Measurements from ENCODE around the gene TMEM169. TPM values are rescaled to one million over a fixed set of nuclear protein-coding genes. Genes with fewer than 3 reads are reported as not detected.

Gene TMEM169
- total RNA-seq, 1 donor from 2014 or later = 29.7 TPM

DNA sequence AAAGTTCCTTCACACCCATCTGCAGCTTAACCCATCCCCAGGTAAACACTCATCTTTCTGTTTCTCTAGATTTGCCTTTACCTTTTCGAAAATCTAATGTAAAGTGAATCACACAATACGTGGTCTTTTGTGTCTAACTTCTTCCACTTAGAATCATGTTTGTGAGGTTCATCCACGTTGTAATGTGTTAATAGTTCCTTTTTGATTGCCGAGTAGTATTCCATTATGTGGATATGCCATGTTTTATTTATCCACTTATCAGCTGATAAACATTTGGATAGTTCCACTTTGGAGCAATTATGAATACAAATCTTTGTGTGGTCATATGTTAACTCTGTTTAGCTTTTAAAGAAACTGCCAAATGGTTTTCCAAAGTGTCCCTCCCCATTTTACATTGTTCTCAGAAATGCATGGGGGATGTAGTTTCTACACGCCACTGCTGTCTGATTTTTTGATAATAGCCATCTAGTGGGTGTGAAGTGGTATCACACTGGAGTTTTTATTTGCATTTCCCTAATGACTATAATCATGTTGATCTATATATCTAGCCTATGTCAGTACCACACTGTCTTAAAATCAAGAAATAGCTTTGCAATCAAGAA is 22.4 kb upstream of the TMEM169 start:
- no peak for DNase-seq (ENCODE audit: low read depth, low spot score)
- H3K36me3 Mint-ChIP-seq (ENCODE audit: low read depth) = peaks cover 15% of the 10 kb centered on the region
- TF ChIP-seq, protein P1, sequence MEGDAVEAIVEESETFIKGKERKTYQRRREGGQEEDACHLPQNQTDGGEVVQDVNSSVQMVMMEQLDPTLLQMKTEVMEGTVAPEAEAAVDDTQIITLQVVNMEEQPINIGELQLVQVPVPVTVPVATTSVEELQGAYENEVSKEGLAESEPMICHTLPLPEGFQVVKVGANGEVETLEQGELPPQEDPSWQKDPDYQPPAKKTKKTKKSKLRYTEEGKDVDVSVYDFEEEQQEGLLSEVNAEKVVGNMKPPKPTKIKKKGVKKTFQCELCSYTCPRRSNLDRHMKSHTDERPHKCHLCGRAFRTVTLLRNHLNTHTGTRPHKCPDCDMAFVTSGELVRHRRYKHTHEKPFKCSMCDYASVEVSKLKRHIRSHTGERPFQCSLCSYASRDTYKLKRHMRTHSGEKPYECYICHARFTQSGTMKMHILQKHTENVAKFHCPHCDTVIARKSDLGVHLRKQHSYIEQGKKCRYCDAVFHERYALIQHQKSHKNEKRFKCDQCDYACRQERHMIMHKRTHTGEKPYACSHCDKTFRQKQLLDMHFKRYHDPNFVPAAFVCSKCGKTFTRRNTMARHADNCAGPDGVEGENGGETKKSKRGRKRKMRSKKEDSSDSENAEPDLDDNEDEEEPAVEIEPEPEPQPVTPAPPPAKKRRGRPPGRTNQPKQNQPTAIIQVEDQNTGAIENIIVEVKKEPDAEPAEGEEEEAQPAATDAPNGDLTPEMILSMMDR (conservative IDR thresholded peaks at IDR 0.05) = peak; percentile 42
- H3K27ac Mint-ChIP-seq (ENCODE audit: unreplicated experiment) = no peak overlapping the region
- H3K4me3 Mint-ChIP-seq = no peak overlapping the region
- no peaks in the 10 kb centered on the region for H3K4me1 Mint-ChIP-seq
- H3K9me3 Mint-ChIP-seq = no peaks in the 10 kb centered on the region
- H3K27me3 Mint-ChIP-seq (ENCODE audit: low read depth) = no peaks in the 10 kb centered on the region

GRCh38 chr2:216064014-216064630 is 17.6 kb upstream of the TMEM169 start:
- TF ChIP-seq, protein P1 (conservative IDR thresholded peaks at IDR 0.05) = peak; percentile 26
- Mint-ChIP-seq H3K4me3 (no peak overlapping the region), H3K27me3 (ENCODE audit: low read depth) (no peaks in the 10 kb centered on the region), H3K27ac (ENCODE audit: unreplicated experiment) (no peak overlapping the region), H3K36me3 (ENCODE audit: low read depth) (peaks cover 9% of the 10 kb centered on the region), H3K4me1 (peaks cover 3% of the 10 kb centered on the region), H3K9me3 (no peaks in the 10 kb centered on the region)
- DNase-seq (ENCODE audit: low read depth, low spot score) = no peak

DNA sequence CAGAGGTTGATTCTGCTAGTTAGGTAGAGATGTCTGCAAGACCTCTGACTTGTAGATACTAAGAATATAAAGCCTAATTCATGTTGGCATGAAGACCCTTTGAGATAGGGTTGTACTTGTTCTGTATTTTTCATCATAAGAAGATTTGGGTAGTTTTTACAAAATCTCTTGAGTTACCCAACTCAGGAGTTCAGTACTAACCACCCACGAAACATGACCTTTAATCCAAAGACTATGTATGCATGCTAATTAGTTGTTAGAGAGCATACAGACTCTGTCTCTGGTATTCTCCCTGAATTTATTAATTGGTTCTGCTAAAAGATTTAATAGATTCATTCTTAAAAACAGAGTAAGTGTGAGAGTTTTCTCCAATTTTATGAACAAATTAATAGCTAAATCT is 17.1 kb upstream of the TMEM169 start:
- Mint-ChIP-seq H3K4me1 (peaks cover 3% of the 10 kb centered on the region), H3K4me3 (no peak overlapping the region), H3K9me3 (no peaks in the 10 kb centered on the region), H3K27me3 (ENCODE audit: low read depth) (no peaks in the 10 kb centered on the region), H3K36me3 (ENCODE audit: low read depth) (peaks cover 6% of the 10 kb centered on the region), H3K27ac (ENCODE audit: unreplicated experiment) (no peak overlapping the region)
- TF ChIP-seq, protein P1 (conservative IDR thresholded peaks at IDR 0.05) = no peak
- DNase-seq (ENCODE audit: low read depth, low spot score) = no peak

- TF ChIP-seq, protein P1 (conservative IDR thresholded peaks at IDR 0.05) = no peak
- no peak overlapping the region for H3K4me3 Mint-ChIP-seq
- no peak overlapping the region for H3K27ac Mint-ChIP-seq (ENCODE audit: unreplicated experiment)
- H3K4me1 Mint-ChIP-seq = peaks cover 3% of the 10 kb centered on the region
- H3K27me3 Mint-ChIP-seq (ENCODE audit: low read depth) = no peaks in the 10 kb centered on the region
- no peaks in the 10 kb centered on the region for H3K9me3 Mint-ChIP-seq
- H3K36me3 Mint-ChIP-seq (ENCODE audit: low read depth) = peaks cover 5% of the 10 kb centered on the region
- no peak for DNase-seq (ENCODE audit: low read depth, low spot score)
Observed at GRCh38 chr2:216066230-216066629, 15.5 kb upstream of the TMEM169 start.

- TF ChIP-seq, protein P1 (conservative IDR thresholded peaks at IDR 0.05) = no peak
- DNase-seq (ENCODE audit: low read depth, low spot score) = no peak
- Mint-ChIP-seq H3K9me3 (no peaks in the 10 kb centered on the region), H3K36me3 (ENCODE audit: low read depth) (peaks cover 7% of the 10 kb centered on the region), H3K27ac (ENCODE audit: unreplicated experiment) (no peak overlapping the region), H3K27me3 (ENCODE audit: low read depth) (no peaks in the 10 kb centered on the region), H3K4me1 (peaks cover 3% of the 10 kb centered on the region), H3K4me3 (no peak overlapping the region)
Observed at GRCh38 chr2:216069028-216069427, 12.7 kb upstream of the TMEM169 start.

Data from neural crest cell (in vitro differentiated cells).